GM18873 (cell line): ENCODE results near the gene ASCL2.
"Not testable (repeated sequence)": the region's sequence is repeated elsewhere in the genome, so short reads cannot be mapped to it uniquely, and the experiment has no call there.

ENCODE experiments used
- ATAC-seq: cut with Tn5 transposase; IDR thresholded peaks from one replicate; pipeline ENCODE4 v1.9.1; 2021; ENCODE audit warnings: mild to moderate bottlenecking, moderate library complexity, moderate number of reproducible peaks; ENCODE audit not compliant: unreplicated experiment, low FRiP score

ASCL2 gene

GRCh38 chr11:2237457-2238238 is 32.7 kb downstream of the ASCL2 start:
- ATAC-seq, result no peak

GRCh38 chr11:2236381-2237134 is 33.8 kb downstream of the ASCL2 start:
- ATAC-seq, result not testable (repeated sequence)

GRCh38 chr11:2235588-2236326 is 34.6 kb downstream of the ASCL2 start:
- no peak for ATAC-seq

GRCh38 chr11:2234963-2235362 is 35.4 kb downstream of the ASCL2 start:
- ATAC-seq, result no peak

GRCh38 chr11:2233693-2234455 is 36.5 kb downstream of the ASCL2 start:
- no peak for ATAC-seq

GRCh38 chr11:2229713-2230297 is 40.6 kb downstream of the ASCL2 start:
- ATAC-seq, result no peak

GRCh38 chr11:2224254-2224653 is 46.1 kb downstream of the ASCL2 start:
- ATAC-seq, result no peak

GRCh38 chr11:2223153-2223794 is 47.1 kb downstream of the ASCL2 start:
- ATAC-seq, result no peak

GRCh38 chr11:2222451-2222850 is 47.9 kb downstream of the ASCL2 start:
- ATAC-seq, result no peak

- ATAC-seq, result no peak
These were observed 48.8 kb downstream of the ASCL2 start for GRCh38 chr11:2221591-2221990.

GRCh38 chr11:2221024-2221423 is 49.4 kb downstream of the ASCL2 start:
- ATAC-seq, result no peak

GRCh38 chr11:2220173-2220771 is 50.1 kb downstream of the ASCL2 start:
- no peak for ATAC-seq

- ATAC-seq, result no peak
These were observed 50.9 kb downstream of the ASCL2 start for GRCh38 chr11:2219318-2220017.
